ENCODE measurements around the gene U2SURP. TPM values are rescaled to one million over a fixed set of nuclear protein-coding genes. Genes with fewer than 3 reads are reported as not detected.
A peak's percentile ranks its signal among the peaks of the same experiment; 100 is the strongest.
"Not testable (repeated sequence)": the region's sequence is repeated elsewhere in the genome, so short reads cannot be mapped to it uniquely, and the experiment has no call there.

The U2SURP gene
- polyA plus RNA-seq, 3 donors from 2014 or later: 82.7 to 120 (median 86.0) TPM

GRCh38 chr3:142987080-142987700, 14.2 kb upstream of the U2SURP start:
- Mint-ChIP-seq H3K4me3 (no peak overlapping the region), H3K9me3 (no peaks in the 10 kb centered on the region), H3K36me3 (no peaks in the 10 kb centered on the region), H3K27ac (no peak overlapping the region), H3K27me3 (ENCODE audit: low read depth in 3 of 3) (peaks cover 6 to 10% (median 7%) of the 10 kb centered on the region in 3 donors), H3K4me1 (no peaks in the 10 kb centered on the region)
- peak in 2 of 3 donors; percentile 29 to 32 for DNase-seq

DNA sequence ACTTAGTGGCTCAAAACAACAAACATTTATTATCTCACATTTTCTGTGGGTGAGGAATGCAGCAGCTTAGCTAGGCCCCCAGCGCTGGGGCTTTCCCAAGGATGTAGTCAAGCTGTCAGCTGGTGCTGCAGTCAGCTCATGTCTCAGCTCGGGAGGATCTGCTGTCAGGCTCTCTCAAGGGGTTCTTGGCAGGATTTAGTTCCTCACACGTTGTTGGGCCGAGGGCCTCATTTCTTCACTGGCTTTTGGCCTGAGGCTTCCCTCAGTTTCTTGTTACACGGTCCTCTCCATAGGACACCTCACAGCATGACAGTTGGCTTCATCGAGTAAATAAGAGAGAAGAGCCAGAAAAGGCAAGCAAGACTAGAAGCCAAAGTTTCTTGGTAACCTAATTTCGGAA, 13.7 kb upstream of the U2SURP start:
- Mint-ChIP-seq H3K4me1 (no peaks in the 10 kb centered on the region), H3K27me3 (ENCODE audit: low read depth in 3 of 3) (peaks cover 6 to 9% (median 7%) of the 10 kb centered on the region in 3 donors), H3K36me3 (no peaks in the 10 kb centered on the region), H3K4me3 (no peak overlapping the region), H3K27ac (peak overlapping the region in 1 of 6 donors; percentile 76), H3K9me3 (no peaks in the 10 kb centered on the region)
- no peak for DNase-seq

DNA sequence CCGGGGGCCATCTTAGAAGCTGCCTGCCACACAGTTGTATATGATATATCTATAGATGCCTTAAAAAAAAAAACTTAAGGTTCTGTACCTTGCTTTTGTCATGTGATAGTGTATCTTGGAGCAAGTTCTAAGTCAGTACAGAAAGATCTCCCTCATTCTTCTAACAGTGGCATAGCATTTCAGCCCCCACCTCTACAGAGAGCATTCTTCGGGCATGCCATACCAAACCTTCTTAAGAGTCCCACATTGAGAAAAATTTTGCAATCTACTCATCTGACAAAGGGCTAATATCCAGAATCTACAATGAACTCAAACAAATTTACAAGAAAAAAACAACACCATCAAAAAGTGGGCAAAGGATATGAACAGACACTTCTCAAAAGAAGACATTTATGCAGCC, 13.1 kb upstream of the U2SURP start:
- H3K4me3 Mint-ChIP-seq; H3K27ac Mint-ChIP-seq; H3K36me3 Mint-ChIP-seq; DNase-seq; H3K4me1 Mint-ChIP-seq; H3K27me3 Mint-ChIP-seq (ENCODE audit: low read depth in 3 of 3); H3K9me3 Mint-ChIP-seq: not testable (repeated sequence)

- H3K27me3 Mint-ChIP-seq (ENCODE audit: low read depth in 3 of 3); H3K4me3 Mint-ChIP-seq; H3K27ac Mint-ChIP-seq; H3K9me3 Mint-ChIP-seq; H3K36me3 Mint-ChIP-seq; DNase-seq; H3K4me1 Mint-ChIP-seq: not testable (repeated sequence)
Observed at GRCh38 chr3:142988826-142989225, 12.5 kb upstream of the U2SURP start.

GRCh38 chr3:142990721-142991120, 10.6 kb upstream of the U2SURP start:
- Mint-ChIP-seq H3K9me3 (no peaks in the 10 kb centered on the region), H3K4me1 (no peaks in the 10 kb centered on the region), H3K4me3 (no peak overlapping the region), H3K27me3 (ENCODE audit: low read depth in 3 of 3) (peaks cover 2 to 13% (median 6%) of the 10 kb centered on the region in 3 donors), H3K36me3 (no peaks in the 10 kb centered on the region), H3K27ac (no peak overlapping the region)
- no peak for DNase-seq

GRCh38 chr3:142992323-142992722, 9.0 kb upstream of the U2SURP start:
- Mint-ChIP-seq H3K9me3 (no peaks in the 10 kb centered on the region), H3K27me3 (ENCODE audit: low read depth in 3 of 3) (peaks cover 2 to 13% (median 4%) of the 10 kb centered on the region in 3 donors), H3K4me3 (no peak overlapping the region), H3K4me1 (no peaks in the 10 kb centered on the region), H3K27ac (no peak overlapping the region), H3K36me3 (no peaks in the 10 kb centered on the region)
- DNase-seq: no peak

- H3K4me1 Mint-ChIP-seq: no peaks in the 10 kb centered on the region
- no peak overlapping the region for H3K27ac Mint-ChIP-seq
- H3K27me3 Mint-ChIP-seq (ENCODE audit: low read depth in 3 of 3): peaks cover 2 to 9% (median 4%) of the 10 kb centered on the region in 3 donors
- DNase-seq: peak; percentile 31 to 51 (median 47)
- no peaks in the 10 kb centered on the region for H3K9me3 Mint-ChIP-seq
- H3K4me3 Mint-ChIP-seq: no peak overlapping the region
- no peaks in the 10 kb centered on the region for H3K36me3 Mint-ChIP-seq
Observed at GRCh38 chr3:142993958-142994442, 7.4 kb upstream of the U2SURP start.

DNA sequence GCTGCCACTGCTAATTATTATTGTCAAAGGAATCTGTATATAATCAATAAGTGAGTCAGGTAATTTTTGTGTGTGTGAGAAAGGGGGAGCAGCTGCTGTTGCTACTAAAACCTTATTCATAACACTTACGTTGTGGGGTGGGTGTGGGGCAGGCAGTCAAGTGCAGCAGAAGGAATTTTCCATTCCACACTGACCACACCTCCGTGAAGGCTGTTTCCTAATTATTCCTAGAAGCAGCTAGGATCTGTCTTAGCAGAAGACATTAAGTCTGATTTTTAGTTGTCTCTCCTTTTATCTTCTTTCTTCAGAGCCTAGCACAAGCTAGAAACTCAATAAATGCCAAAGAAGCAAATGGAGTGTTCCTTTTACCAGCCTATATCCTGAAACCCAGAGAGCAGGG, 4.0 kb upstream of the U2SURP start:
- DNase-seq: no peak
- H3K36me3 Mint-ChIP-seq: no peaks in the 10 kb centered on the region
- peaks cover 0 to 2% (median 0%) of the 10 kb centered on the region in 6 donors for H3K9me3 Mint-ChIP-seq

DNA sequence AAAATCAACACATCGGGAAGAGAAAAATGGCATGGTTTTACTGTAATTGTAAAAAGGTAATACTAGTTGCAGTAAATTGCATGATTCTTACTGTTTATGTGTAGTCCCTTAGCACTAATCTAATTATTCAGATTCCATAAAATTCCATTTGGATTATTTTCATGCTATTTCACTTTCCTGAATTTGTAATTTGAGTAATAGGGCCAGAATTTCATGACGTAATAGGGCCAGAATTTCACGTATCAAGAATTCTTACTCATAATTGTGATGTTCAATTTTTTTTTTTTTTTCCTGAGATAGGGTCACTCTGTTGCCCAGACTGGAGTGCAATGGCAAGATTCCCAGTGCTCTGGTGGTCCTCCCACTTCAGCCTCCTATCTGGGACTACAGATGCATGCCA, 2.9 kb upstream of the U2SURP start:
- Mint-ChIP-seq H3K4me3 (no peak overlapping the region), H3K27ac (no peak overlapping the region)
- no peak for DNase-seq

More for the DNA sequence above, 4.0 kb upstream of the U2SURP start:
- H3K4me1 Mint-ChIP-seq: peaks cover 18 to 22% of the 10 kb centered on the region in 2 donors
- H3K27me3 Mint-ChIP-seq (ENCODE audit: low read depth in 3 of 3): peaks cover 2 to 16% (median 8%) of the 10 kb centered on the region in 3 donors
- no peak overlapping the region for H3K27ac Mint-ChIP-seq
- no peak overlapping the region for H3K4me3 Mint-ChIP-seq

DNA sequence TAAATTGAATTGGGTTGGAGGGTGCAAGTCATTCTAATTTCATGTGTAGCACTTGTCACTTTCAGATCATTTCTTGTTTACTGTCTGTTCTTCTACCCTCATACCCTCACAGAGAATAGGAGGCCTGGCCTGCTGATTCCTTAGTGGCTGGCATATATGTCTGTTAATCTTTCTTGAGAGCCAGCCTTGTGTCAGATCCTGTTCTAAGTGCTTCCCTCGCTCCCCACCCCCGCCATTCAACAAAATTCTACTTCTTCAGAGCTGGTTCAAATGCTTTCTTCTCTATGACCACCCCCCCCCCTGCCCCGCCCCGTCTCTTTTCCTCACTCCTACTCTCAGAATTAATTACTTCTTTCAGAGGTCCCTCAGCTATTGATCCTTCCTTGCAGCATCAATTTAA, 1.5 kb upstream of the U2SURP start:
- peaks cover 2 to 18% (median 2%) of the 10 kb centered on the region in 3 donors for H3K27me3 Mint-ChIP-seq (ENCODE audit: low read depth in 3 of 3)
- H3K27ac Mint-ChIP-seq: peak overlapping the region in 3 of 6 donors; percentile 97 to 100 (median 100)
- H3K4me1 Mint-ChIP-seq: peaks cover 35% of the 10 kb centered on the region in 2 donors
- H3K9me3 Mint-ChIP-seq: peaks cover 0 to 2% (median 0%) of the 10 kb centered on the region in 6 donors
- H3K4me3 Mint-ChIP-seq: peak overlapping the region; percentile 64 to 100 (median 99)
- DNase-seq: no peak
- no peaks in the 10 kb centered on the region for H3K36me3 Mint-ChIP-seq

More for the DNA sequence above, 2.9 kb upstream of the U2SURP start:
- Mint-ChIP-seq H3K4me1 (peaks cover 29 to 32% of the 10 kb centered on the region in 2 donors), H3K27me3 (ENCODE audit: low read depth in 3 of 3) (peaks cover 2 to 18% (median 8%) of the 10 kb centered on the region in 3 donors), H3K36me3 (no peaks in the 10 kb centered on the region), H3K9me3 (peaks cover 0 to 2% (median 0%) of the 10 kb centered on the region in 6 donors)

DNA sequence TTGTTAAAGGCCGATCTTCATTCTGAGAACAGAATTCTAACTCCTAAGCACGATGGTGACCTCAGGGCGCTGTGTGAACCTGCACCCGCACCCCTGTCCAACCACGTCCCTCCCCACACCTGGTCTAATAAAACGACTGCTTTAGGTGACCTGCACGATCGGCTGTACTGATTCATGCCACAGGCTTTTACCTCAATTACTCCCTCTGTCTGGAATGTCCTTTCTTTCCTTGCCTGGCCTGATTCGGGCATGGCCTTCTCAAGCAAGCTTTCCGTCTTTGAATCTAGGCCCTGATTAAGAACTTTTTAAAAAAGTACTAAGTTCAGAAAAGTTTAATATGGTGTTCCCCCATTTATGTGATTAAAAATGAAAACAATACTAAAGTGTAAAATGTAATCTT, 842 bp upstream of the U2SURP start:
- Mint-ChIP-seq H3K36me3 (no peaks in the 10 kb centered on the region), H3K27me3 (ENCODE audit: low read depth in 3 of 3) (peaks cover 2 to 16% (median 2%) of the 10 kb centered on the region in 3 donors), H3K4me3 (peak overlapping the region; percentile 97 to 100 (median 99)), H3K9me3 (peaks cover 0 to 2% (median 0%) of the 10 kb centered on the region in 6 donors), H3K27ac (peak overlapping the region; percentile 97 to 100 (median 100)), H3K4me1 (peaks cover 39 to 42% of the 10 kb centered on the region in 2 donors)
- no peak for DNase-seq

DNA sequence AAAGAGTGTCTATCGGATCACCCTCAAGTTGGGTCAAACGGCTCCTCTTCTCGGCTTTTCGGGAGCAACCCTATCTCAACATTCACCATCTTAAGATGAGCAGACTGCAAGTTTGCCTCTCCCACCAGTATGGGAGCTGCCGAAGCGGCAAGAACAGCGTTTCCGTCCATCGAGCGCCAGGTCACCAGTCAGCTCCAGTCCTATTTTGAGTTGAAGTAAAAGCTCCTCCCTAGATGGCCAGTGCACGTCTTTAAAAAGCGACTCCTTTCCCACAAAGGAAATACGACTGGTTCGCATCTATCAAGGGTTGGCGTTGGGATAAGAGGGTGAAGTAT, 369 bp upstream of the U2SURP start:
- peak in 1 of 3 donors; percentile 71 for DNase-seq

DNA sequence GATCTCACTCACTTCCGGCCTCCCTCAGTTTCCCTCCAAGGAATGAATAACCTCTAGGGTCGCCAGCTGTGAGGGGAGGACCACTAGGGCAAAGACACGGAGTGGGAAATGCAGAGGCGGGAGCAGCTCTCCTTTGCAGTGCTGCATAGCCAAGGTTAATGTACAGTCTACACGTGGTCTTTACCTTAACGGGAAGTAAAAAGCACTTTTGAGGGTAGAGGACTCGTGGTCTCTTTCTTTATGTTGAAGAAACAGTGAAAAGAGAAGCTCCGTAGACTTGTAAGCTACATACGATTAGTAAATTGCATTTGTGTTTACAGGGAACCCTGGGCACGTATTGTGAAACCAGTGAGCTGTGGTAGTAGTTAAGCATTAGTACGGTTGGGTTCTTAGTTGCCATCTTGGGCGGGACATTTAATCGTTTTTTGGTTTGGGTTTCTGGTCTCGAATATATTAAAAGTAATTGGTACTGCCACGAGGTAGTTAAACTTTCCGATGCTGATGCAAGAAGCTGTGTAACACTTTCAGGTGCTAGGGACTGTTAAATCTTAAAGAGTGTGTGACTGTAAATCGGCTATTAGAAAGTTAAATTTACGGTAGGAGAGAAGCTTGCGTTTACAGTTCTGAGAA, 828 bp downstream of the U2SURP start:
- Mint-ChIP-seq H3K36me3 (no peaks in the 10 kb centered on the region), H3K9me3 (peaks cover 0 to 2% (median 0%) of the 10 kb centered on the region in 6 donors), H3K27me3 (ENCODE audit: low read depth in 3 of 3) (peaks cover 2 to 19% (median 2%) of the 10 kb centered on the region in 3 donors), H3K27ac (peak overlapping the region; percentile 97 to 100 (median 100)), H3K4me1 (peaks cover 51 to 58% of the 10 kb centered on the region in 2 donors), H3K4me3 (peak overlapping the region; percentile 97 to 100 (median 99))
- DNase-seq: peak in 1 of 3 donors; percentile 3

More for the DNA sequence above, 369 bp upstream of the U2SURP start:
- peaks cover 2 to 16% (median 2%) of the 10 kb centered on the region in 3 donors for H3K27me3 Mint-ChIP-seq (ENCODE audit: low read depth in 3 of 3)
- no peaks in the 10 kb centered on the region for H3K36me3 Mint-ChIP-seq
- peak overlapping the region; percentile 97 to 100 (median 99) for H3K4me3 Mint-ChIP-seq
- peaks cover 0 to 2% (median 0%) of the 10 kb centered on the region in 6 donors for H3K9me3 Mint-ChIP-seq
- H3K4me1 Mint-ChIP-seq: peaks cover 40 to 46% of the 10 kb centered on the region in 2 donors
- peak overlapping the region; percentile 97 to 100 (median 100) for H3K27ac Mint-ChIP-seq

- DNase-seq: no peak
- Mint-ChIP-seq H3K9me3 (peaks cover 0 to 2% (median 0%) of the 10 kb centered on the region in 6 donors), H3K27ac (peak overlapping the region; percentile 97 to 100 (median 100)), H3K27me3 (ENCODE audit: low read depth in 3 of 3) (peaks cover 2 to 19% (median 2%) of the 10 kb centered on the region in 3 donors), H3K4me3 (peak overlapping the region; percentile 97 to 100 (median 99)), H3K4me1 (peaks cover 55 to 64% of the 10 kb centered on the region in 2 donors), H3K36me3 (no peaks in the 10 kb centered on the region)
Observed at GRCh38 chr3:143002727-143003126, 1.4 kb downstream of the U2SURP start.

Measured in immature natural killer cell (primary cell).